Fibroblast of skin of left biceps (primary cell): ENCODE measurements around the gene MFAP1.

ENCODE experiments used
- DNase-seq, 2 experiments: peaks; one replicate each; pipeline ENCODE4 v3.0.0-alpha.2; 2013; ENCODE audit warnings: low read depth in 2 of 2

The MFAP1 gene

DNA sequence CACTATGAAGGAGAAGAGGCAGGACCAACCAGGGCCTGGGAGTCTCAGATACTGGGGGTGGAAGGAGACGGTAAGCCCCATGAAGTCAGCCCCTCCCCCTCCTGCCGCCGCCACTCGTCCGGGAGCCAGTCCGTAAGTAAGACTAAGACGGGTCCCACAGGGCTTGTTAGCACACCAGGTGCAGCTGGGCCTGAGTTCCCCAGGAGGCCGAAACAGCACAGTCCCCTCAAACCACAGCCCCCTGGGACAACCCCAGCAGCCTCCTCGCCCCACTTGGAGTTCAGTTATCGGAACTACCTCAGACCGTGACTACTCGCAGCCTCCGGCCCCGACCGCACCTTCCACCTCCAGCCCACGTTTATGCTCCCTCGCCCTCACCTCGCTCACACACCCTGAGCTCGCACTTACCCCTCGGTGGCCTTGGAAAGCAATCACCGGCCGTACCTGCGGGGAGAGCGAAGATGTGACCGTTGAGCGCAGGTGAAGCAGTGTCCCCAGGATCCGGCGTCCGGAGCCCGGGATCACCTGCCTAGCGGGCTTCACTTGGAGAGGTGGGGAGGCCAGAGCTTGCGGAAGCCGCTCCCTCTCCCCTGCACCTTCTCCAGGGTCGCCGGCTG, 48.3 kb downstream of the MFAP1 start:
- DNase-seq: no peak

DNA sequence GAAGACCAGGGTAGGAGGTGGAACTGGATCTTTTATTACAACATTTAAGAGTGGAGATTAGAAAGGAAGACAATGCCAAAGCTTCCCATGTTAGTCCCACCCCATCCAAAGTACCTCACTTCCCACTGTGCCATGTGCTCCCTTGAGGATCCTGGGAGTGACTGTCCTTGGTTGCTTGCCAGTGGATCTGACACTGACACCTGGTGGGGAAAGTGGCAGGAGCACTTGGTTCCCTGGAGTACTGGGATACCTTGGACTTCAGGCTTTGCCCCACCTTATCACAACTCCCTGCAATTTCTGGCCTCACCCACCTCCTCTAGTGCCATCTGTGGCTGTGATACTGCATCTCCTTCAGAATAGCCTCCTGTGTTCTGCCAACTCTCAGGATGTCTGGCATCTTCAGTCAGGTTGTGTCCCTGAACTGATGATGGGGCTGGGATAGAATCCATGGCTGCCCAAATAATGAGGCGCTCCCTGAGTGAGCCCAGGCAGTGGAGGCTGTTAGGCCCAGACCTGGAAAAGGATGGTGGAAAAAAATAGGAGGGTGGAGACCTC, 49.0 kb downstream of the MFAP1 start:
- no peak for DNase-seq

- DNase-seq: no peak
Measured at GRCh38 chr15:43774062-43774461, 50.4 kb downstream of the MFAP1 start.

DNA sequence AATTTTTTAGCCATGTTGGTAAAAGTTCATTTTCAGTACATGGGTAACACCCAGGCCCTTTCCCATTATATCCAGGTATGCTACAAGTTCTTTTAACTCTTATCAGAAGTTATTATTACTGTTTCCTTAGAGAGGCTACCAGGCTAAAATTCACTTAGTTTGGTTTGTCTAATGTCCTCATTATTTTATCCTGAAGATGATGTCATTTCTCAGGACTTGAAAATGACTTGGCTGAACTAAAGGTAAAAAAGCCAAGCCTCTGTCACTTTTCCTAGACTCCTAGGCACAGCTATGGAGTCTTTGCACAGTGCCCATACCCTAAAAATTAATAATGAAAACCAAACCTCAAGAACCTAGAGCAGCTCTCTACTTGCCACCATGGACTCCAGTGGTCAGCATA, 51.9 kb downstream of the MFAP1 start:
- no peak for DNase-seq

DNA sequence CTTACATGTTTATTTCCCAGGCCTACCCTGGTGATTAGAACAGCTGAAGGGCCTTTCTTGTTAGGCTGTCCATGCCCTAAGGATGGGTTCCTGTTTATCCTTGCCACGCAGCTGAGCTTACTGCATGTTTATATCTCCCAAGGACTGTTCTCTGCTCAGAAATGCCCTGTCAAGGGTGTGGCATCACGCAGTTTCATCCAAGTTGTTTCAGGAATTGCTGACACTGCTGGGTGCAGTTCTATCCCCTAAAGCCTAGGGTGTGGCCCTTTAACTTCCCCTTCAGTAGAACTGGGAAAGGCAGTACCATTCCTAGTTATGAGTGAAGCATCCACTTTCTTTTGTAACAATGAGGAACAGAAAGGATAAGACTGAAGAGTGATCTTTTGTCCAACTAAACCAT, 52.7 kb downstream of the MFAP1 start:
- no peak for DNase-seq

DNA sequence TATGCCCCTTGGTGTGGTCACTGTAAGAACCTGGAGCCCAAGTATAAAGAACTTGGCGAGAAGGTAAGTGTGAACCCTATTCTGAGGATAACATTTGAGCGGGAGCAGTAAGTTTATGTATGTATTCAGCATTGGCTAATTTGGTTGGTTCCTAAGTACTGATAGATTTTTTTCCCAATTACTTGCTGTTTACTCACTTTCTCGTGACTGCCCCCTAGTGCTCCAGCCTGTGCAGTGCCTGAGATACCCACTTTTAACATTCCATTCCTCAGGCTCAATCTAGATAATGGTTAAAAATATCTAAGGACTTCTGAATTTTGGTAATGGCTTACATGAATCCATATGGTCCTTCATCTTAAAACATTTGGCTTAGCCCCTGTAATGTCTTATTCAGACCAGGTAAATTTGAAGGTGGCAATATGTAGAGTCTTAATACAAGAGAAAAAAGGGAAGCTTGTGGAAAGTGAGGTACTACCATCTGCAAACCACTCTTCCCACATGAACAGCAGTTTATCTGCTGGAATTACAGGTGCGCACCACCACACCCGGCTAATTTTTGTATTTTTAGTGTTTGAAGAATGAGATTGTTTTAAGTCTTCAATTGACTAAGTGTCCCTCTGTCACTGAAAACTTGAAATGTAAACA, 54.8 kb downstream of the MFAP1 start:
- DNase-seq: no peak

DNA sequence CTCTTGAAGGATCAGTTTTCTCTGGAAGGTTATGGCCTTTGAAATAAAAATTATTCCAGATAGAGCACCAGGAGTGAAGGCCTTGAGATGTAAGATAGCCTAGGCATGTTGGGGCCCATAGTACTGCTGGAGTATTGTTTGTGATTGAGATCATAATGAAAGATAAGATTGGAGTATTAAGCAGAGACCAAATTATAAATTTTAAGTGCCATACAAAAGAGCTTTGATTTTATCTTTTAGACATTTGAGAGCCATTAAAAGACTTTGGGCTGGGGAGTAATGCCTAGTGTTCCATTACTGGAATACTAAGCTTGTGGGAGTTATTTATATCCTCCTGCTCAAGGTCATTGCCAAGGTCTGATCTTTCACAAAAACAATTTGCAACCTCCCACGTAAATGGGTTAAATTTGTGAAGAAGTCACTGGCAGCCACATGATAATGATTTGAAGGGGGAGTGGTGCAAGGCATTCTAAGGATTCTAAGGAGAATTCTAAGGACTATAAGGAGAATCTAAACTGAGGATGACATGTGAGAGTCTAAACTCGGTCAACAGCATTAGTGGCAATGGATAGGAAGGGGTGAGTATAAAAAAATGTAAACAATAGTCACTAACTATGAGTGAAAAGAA, 60.6 kb downstream of the MFAP1 start:
- DNase-seq: no peak

DNA sequence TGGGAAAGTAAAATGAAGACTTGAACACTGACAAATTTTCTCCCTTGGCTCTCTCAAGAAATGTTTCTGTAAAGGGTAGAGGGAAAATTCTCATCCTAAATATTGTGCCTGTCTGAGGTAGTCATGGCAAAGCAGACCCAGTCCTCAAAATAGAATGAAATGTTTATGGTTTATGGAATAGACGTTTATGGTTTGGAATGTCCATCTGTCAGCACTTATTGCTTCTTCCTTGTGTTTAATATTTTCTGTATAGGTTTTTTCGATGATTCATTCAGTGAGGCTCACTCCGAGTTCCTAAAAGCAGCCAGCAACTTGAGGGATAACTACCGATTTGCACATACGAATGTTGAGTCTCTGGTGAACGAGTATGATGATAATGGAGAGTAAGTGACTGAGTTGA, 61.7 kb downstream of the MFAP1 start:
- DNase-seq: peak in 1 of 2 experiments; percentile 64
